IMR-90 (cell line): ENCODE data around the gene GAS2L2. TPM values are rescaled to one million over a fixed set of nuclear protein-coding genes. Genes with fewer than 3 reads are reported as not detected.

ENCODE experiments used
- ATAC-seq: fragments of 200-7000 bp; cut with Tn5 transposase; 2 replicates; pipeline ENCODE4 v1.9.1; 2020; ENCODE audit warnings: low read depth, mild to moderate bottlenecking, moderate library complexity
- BruUV-seq: library from RNA; stranded (reverse); fragments of 400-500 nt; replicated peaks from 2 replicates; lab custom pipeline; 2021; lab: Mats Ljungman, UMichigan
- CTCF ChIA-PET: fragments of 300-600 bp; formaldehyde crosslinking; extraction: SDS; loops from one replicate; lab custom pipeline; 2021; ENCODE audit warnings: antibody characterized with exemption; lab: Yijun Ruan, JAX
- POLR2A ChIA-PET: fragments of 300-600 bp; sonication (Branson Sonifier 250); formaldehyde crosslinking; loops from one replicate; lab custom pipeline; 2022; ENCODE audit warnings: antibody characterized with exemption; ENCODE audit not compliant: unreplicated experiment; lab: Charles Lee
- DNase-seq: peaks from one replicate; pipeline ENCODE4 v3.0.0; 2013
- H2AFZ ChIP-seq: replicated peaks from 2 replicates; pipeline ENCODE3; 2013; ENCODE audit warnings: low read length, mild to moderate bottlenecking; ENCODE audit not compliant: poor library complexity
- H2AK5ac ChIP-seq: 2 replicates; pipeline ENCODE4 v1.6.1; 2013; ENCODE audit warnings: low read depth, low read length, inconsistent platforms
- H2AK9ac ChIP-seq: replicated peaks from 2 replicates; pipeline ENCODE3; 2013; ENCODE audit warnings: mild to moderate bottlenecking, low read depth, low read length, moderate library complexity; ENCODE audit not compliant: poor library complexity
- H2BK120ac ChIP-seq: 2 replicates; pipeline ENCODE4 v1.6.1; 2013; ENCODE audit warnings: low read depth, low read length, inconsistent platforms
- H2BK15ac ChIP-seq: 3 replicates; pipeline ENCODE4 v1.6.1; 2013; ENCODE audit warnings: low read depth, low read length, inconsistent platforms
- H2BK20ac ChIP-seq: 2 replicates; pipeline ENCODE4 v1.6.1; 2013; ENCODE audit warnings: low read depth, mild to moderate bottlenecking, inconsistent platforms, low read length, moderate library complexity
- H2BK5ac ChIP-seq: 2 replicates; pipeline ENCODE4 v1.6.1; 2013; ENCODE audit warnings: mild to moderate bottlenecking, low read depth, low read length, inconsistent platforms; ENCODE audit not compliant: poor library complexity, severe bottlenecking
- H3K14ac ChIP-seq: replicated peaks from 2 replicates; pipeline ENCODE4 v1.6.1; 2013; ENCODE audit warnings: low read depth, low read length, inconsistent platforms
- H3K18ac ChIP-seq: 2 replicates; pipeline ENCODE4 v1.6.1; 2013; ENCODE audit warnings: low read depth, low read length, control low read depth
- H3K23ac ChIP-seq: 2 replicates; pipeline ENCODE4 v1.6.1; 2013; ENCODE audit warnings: low read depth, low read length, inconsistent platforms
- H3K27ac ChIP-seq: 2 replicates; pipeline ENCODE4 v1.5.1; 2013; ENCODE audit warnings: mild to moderate bottlenecking, control low read depth, low read length; ENCODE audit not compliant: insufficient read depth
- H3K27me3 ChIP-seq: 2 replicates; pipeline ENCODE4 v1.6.1; 2013; ENCODE audit warnings: low read length; ENCODE audit not compliant: control insufficient read depth, insufficient read depth
- H3K36me3 ChIP-seq: 2 replicates; pipeline ENCODE4 v1.6.1; 2013; ENCODE audit warnings: low read length, mixed read lengths; ENCODE audit not compliant: control insufficient read depth, insufficient read depth
- H3K4ac ChIP-seq: 2 replicates; pipeline ENCODE4 v1.6.1; 2013; ENCODE audit warnings: low read depth, low read length, inconsistent platforms
- H3K4me1 ChIP-seq: 2 replicates; pipeline ENCODE4 v1.6.1; 2013; ENCODE audit warnings: low read length, mixed read lengths; ENCODE audit not compliant: control insufficient read depth, insufficient read depth
- H3K4me2 ChIP-seq: 2 replicates; pipeline ENCODE4 v1.6.1; 2013; ENCODE audit warnings: low read depth, mild to moderate bottlenecking, control low read depth, low read length, moderate library complexity
- H3K4me3 ChIP-seq: 2 replicates; pipeline ENCODE4 v1.5.1; 2013; ENCODE audit warnings: low read depth, mild to moderate bottlenecking, control low read depth, low read length, moderate library complexity; ENCODE audit not compliant: insufficient read depth
- H3K56ac ChIP-seq: 2 replicates; pipeline ENCODE4 v1.6.1; 2013; ENCODE audit warnings: low read length, inconsistent platforms; ENCODE audit not compliant: insufficient read depth; ENCODE audit errors: extremely low read depth
- H3K79me1 ChIP-seq, 2 experiments: 2 replicates each; pipeline ENCODE4 v1.6.1; 2013; ENCODE audit warnings: low read length in 2 of 2, inconsistent platforms in 1 of 2, low read depth in 1 of 2
- H3K9ac ChIP-seq: 2 replicates; pipeline ENCODE4 v1.6.1; 2013; ENCODE audit warnings: low read depth, low read length, control low read depth
- H3K9me1 ChIP-seq: 2 replicates; pipeline ENCODE4 v1.6.1; 2013; ENCODE audit warnings: low read length, inconsistent platforms; ENCODE audit not compliant: insufficient read depth
- H3K9me3 ChIP-seq: 2 replicates; pipeline ENCODE4 v1.6.1; 2013; ENCODE audit warnings: low read length; ENCODE audit not compliant: control insufficient read depth, insufficient read depth
- H4K20me1 ChIP-seq: 2 replicates; pipeline ENCODE4 v1.6.1; 2013; ENCODE audit warnings: low read length, inconsistent platforms; ENCODE audit not compliant: insufficient read depth
- H4K5ac ChIP-seq: 2 replicates; pipeline ENCODE4 v1.6.1; 2013; ENCODE audit warnings: mild to moderate bottlenecking, low read depth, low read length, control low read depth
- H4K8ac ChIP-seq, 2 experiments: 2 replicates each; pipeline ENCODE4 v1.6.1; 2013; ENCODE audit warnings: low read depth in 2 of 2, low read length in 2 of 2, control low read depth in 1 of 2, inconsistent platforms in 1 of 2
- H4K91ac ChIP-seq: 2 replicates; pipeline ENCODE4 v1.6.1; 2013; ENCODE audit warnings: low read depth, low read length, inconsistent platforms; ENCODE audit not compliant: insufficient read depth
- BHLHE40 ChIP-seq: fragments of 150-350 bp; IDR thresholded peaks from 2 replicates; pipeline ENCODE4 v1.6.1; 2016; ENCODE audit warnings: mild to moderate bottlenecking, low read depth, low read length
- CEBPB ChIP-seq: IDR thresholded peaks from 2 replicates; pipeline ENCODE4 v1.6.1; 2012; ENCODE audit warnings: low read depth, low read length, improper control_type of control experiment
- CHD1 ChIP-seq: IDR thresholded peaks from 2 replicates; pipeline ENCODE4 v1.6.1; 2012; ENCODE audit warnings: low read depth, low read length, improper control_type of control experiment
- CTCF ChIP-seq: conservative IDR thresholded peaks from 2 replicates; pipeline ENCODE4 v1.5.1; 2012; ENCODE audit warnings: mild to moderate bottlenecking, low read depth, low read length, improper control_type of control experiment
- ELK1 ChIP-seq: fragments of 150-350 bp; IDR thresholded peaks from 2 replicates; pipeline ENCODE4 v1.6.1; 2016; ENCODE audit warnings: low read depth, mild to moderate bottlenecking, low read length, moderate library complexity, borderline replicate concordance
- MAZ ChIP-seq: IDR thresholded peaks from 2 replicates; pipeline ENCODE4 v1.6.1; 2012; ENCODE audit warnings: low read depth, mild to moderate bottlenecking, low read length, improper control_type of control experiment, moderate library complexity, borderline replicate concordance
- NFE2L2 ChIP-seq: fragments of 150-350 bp; IDR thresholded peaks from 2 replicates; pipeline ENCODE4 v1.6.1; 2016; ENCODE audit warnings: low read depth, mild to moderate bottlenecking, low read length
- POLR2A ChIP-seq: IDR thresholded peaks from 2 replicates; pipeline ENCODE4 v1.6.1; 2012; ENCODE audit warnings: mild to moderate bottlenecking, low read depth, low read length
- RAD21 ChIP-seq: IDR thresholded peaks from 2 replicates; pipeline ENCODE4 v1.6.1; 2012; ENCODE audit warnings: low read length, improper control_type of control experiment
- RCOR1 ChIP-seq: IDR thresholded peaks from 2 replicates; pipeline ENCODE4 v1.6.1; 2012; ENCODE audit warnings: mild to moderate bottlenecking, low read length, improper control_type of control experiment; ENCODE audit not compliant: insufficient replicate concordance
- RFX5 ChIP-seq: IDR thresholded peaks from 2 replicates; pipeline ENCODE4 v1.8.0; 2012; ENCODE audit warnings: low read depth, mild to moderate bottlenecking, low read length, moderate library complexity
- SMC3 ChIP-seq: fragments of 150-350 bp; IDR thresholded peaks from 2 replicates; pipeline ENCODE4 v1.6.1; 2016; ENCODE audit warnings: low read depth, mild to moderate bottlenecking, antibody characterized with exemption, low read length, moderate library complexity
- WGBS, 2 experiments: methylation state at CpG; one replicate each; pipeline versions ENCODE4 v1.1.5 to v1.1.7; 2013; ENCODE audit warnings: missing lambda C conversion rate in 2 of 2; ENCODE audit not compliant: insufficient read length in 1 of 2; ENCODE audit errors: extremely low coverage in 2 of 2; 5-methylcytosine and 5-hydroxymethylcytosine counted together
- dilution Hi-C: fragments of 300-500 bp; cut with HindIII; formaldehyde crosslinking; loops from one replicate; pipeline ENCODE4 v1.14.3; 2018; ENCODE audit warnings: low sequenced_read_pairs; ENCODE audit not compliant: unreplicated experiment
- in situ Hi-C: fragments of 300-500 bp; cut with MboI; formaldehyde crosslinking; loops from 3 replicates; pipeline ENCODE4 v1.14.3; 2019; ENCODE audit warnings: low sequenced_read_pairs, inconsistent platforms, mixed read lengths
- intact Hi-C: fragments of 100-400 bp; cut with micrococcal nuclease; formaldehyde crosslinking; loops from 2 replicates; pipeline ENCODE4 v1.10.0; 2022
- polyA plus RNA-seq, 3 experiments: library from polyadenylated mRNA; depleted of rRNA; stranded (reverse); fragments of >200 nt; gene quantifications; 2 replicates each; pipeline ENCODE4 v1.2.3, GENCODE V29; 2012; ENCODE audit warnings: low replicate concordance in 1 of 3
- total RNA-seq: library from RNA; depleted of rRNA; stranded (reverse); fragments of >200 nt; gene quantifications from 2 replicates; pipeline ENCODE4 v1.2.3, GENCODE V29; 2012

Gene GAS2L2
- total and polyA plus RNA-seq, 2 of the 4 experiments (the other 2 are of a cell fraction) = 0.02 TPM; not detected in 1

GRCh38 chr17:35752471-35752870 lies 568 bp downstream of the GAS2L2 start:
- no peak overlapping the region for H2AK5ac ChIP-seq
- no peak overlapping the region for H3K4ac ChIP-seq
- dilution Hi-C loops = no loop called here
- no peak overlapping the region for H3K18ac ChIP-seq
- no peak overlapping the region for H4K5ac ChIP-seq
- no peak overlapping the region for H3K9ac ChIP-seq
- no peak overlapping the region for H2AK9ac ChIP-seq
- no peak overlapping the region for H3K23ac ChIP-seq
- H2BK120ac ChIP-seq = no peak overlapping the region
- no peaks in the 10 kb centered on the region for H3K36me3 ChIP-seq
- no peak overlapping the region for H2BK20ac ChIP-seq
- no peak overlapping the region for H4K91ac ChIP-seq
- ATAC-seq (no peak), DNase-seq (no peak)
- in situ Hi-C loops = no loop called here
- TF ChIP-seq MAZ (no peak), RAD21 (no peak), RCOR1 (no peak), POLR2A (no peak), CEBPB (no peak), CTCF (no peak), RFX5 (no peak), BHLHE40 (no peak), SMC3 (no peak), CHD1 (no peak), NFE2L2 (no peak), ELK1 (no peak)
- H3K4me2 ChIP-seq = no peak overlapping the region
- H3K27ac ChIP-seq = no peak overlapping the region
- H3K27me3 ChIP-seq = peaks cover 46% of the 10 kb centered on the region
- peaks cover 8% of the 10 kb centered on the region; the same call in 1 of the 2 replicates for H3K4me1 ChIP-seq
- peak overlapping the region; percentile 37 for H2AFZ ChIP-seq
- H3K9me3 ChIP-seq = peaks cover 2% of the 10 kb centered on the region; the same call in 1 of the 2 replicates
- H4K20me1 ChIP-seq = no peaks in the 10 kb centered on the region
- CTCF ChIA-PET = no interaction called here
- no peak overlapping the region for H3K4me3 ChIP-seq
- H3K9me1 ChIP-seq = no peaks in the 10 kb centered on the region
- H3K56ac ChIP-seq = no peak overlapping the region
- no TSS peak for BruUV-seq
- 72% methylated on average over 16 of the region's 16 CpGs; no CpG with 5 or more reads in 1 of the 2 experiments for WGBS, 2 experiments
- no peaks in the 10 kb centered on the region for H3K79me1 ChIP-seq
- intact Hi-C loops = no loop called here
- H2BK15ac ChIP-seq = no peak overlapping the region
- no peak overlapping the region for H3K14ac ChIP-seq
- H2BK5ac ChIP-seq = no peak overlapping the region
- H4K8ac ChIP-seq = no peak overlapping the region
- POLR2A ChIA-PET = no interaction called here
